GM12878 (cell line): ENCODE results near the gene PRSS16. TPM values are rescaled to one million over a fixed set of nuclear protein-coding genes. Genes with fewer than 3 reads are reported as not detected.

Experiments
- ATAC-seq: fragments of 200-7000 bp; cut with Tn5 transposase; 3 replicates; pipeline ENCODE4 v1.9.1; 2020; ENCODE audit warnings: mild to moderate bottlenecking, moderate library complexity
- BruUV-seq: library from RNA; stranded (reverse); fragments of 400-500 nt; replicated peaks from 2 replicates; lab custom pipeline; 2021; lab: Mats Ljungman, UMichigan
- CTCF ChIA-PET: fragments of 300-600 bp; sonication (Branson Sonifier 250); formaldehyde crosslinking; extraction: SDS; loops from one replicate; lab custom pipeline; 2021; ENCODE audit warnings: inconsistent platforms; lab: Yijun Ruan, JAX
- POLR2A ChIA-PET: fragments of 350-600 bp; formaldehyde crosslinking; extraction: SDS; loops from one replicate; lab custom pipeline; 2021; ENCODE audit warnings: inconsistent platforms; lab: Charles Lee
- RAD21 ChIA-PET: fragments of 300-600 bp; sonication (Branson Sonifier 250); formaldehyde crosslinking; loops from one replicate; lab custom pipeline; 2023; ENCODE audit warnings: antibody characterized with exemption; ENCODE audit not compliant: unreplicated experiment; lab: Charles Lee
- SMC1A ChIA-PET: fragments of 300-600 bp; sonication (Branson Sonifier 250); formaldehyde crosslinking; loops from one replicate; lab custom pipeline; 2023; ENCODE audit not compliant: unreplicated experiment, uncharacterized antibody; lab: Charles Lee
- DNase-seq: peaks from one replicate; pipeline ENCODE4 v3.0.0-alpha.2; 2011; ENCODE audit warnings: low read depth, low spot score
- FAIRE-seq: peaks from 3 replicates; lab custom pipeline; 2011; peaks lifted over from hg19 to GRCh38; lab: Jason Lieb, UNC
- H2AFZ ChIP-seq: 2 replicates; pipeline ENCODE4 v1.6.0; 2011; ENCODE audit warnings: low read depth, low read length, control low read depth; ENCODE audit not compliant: control insufficient read depth
- H3K27ac ChIP-seq: 2 replicates; pipeline ENCODE4 v1.5.1; 2011; ENCODE audit warnings: control low read depth; ENCODE audit not compliant: control insufficient read depth, insufficient read depth
- H3K27me3 ChIP-seq, 2 experiments: replicated peaks in 1 of 2; 2 replicates each; pipeline versions ENCODE4 v1.6.0 to v1.6.1; 2011; ENCODE audit warnings: low read length in 1 of 2; ENCODE audit not compliant: control insufficient read depth in 2 of 2, insufficient read depth in 2 of 2
- H3K36me3 ChIP-seq, 2 experiments: 2 replicates each; pipeline ENCODE4 v1.5.1; 2011; ENCODE audit warnings: low read length in 1 of 2; ENCODE audit not compliant: control insufficient read depth in 2 of 2, insufficient read depth in 2 of 2
- H3K4me1 ChIP-seq: 2 replicates; pipeline ENCODE4 v1.6.1; 2011; ENCODE audit warnings: mild to moderate bottlenecking, low read length, moderate library complexity, mixed read lengths; ENCODE audit not compliant: control insufficient read depth, insufficient read depth
- H3K4me2 ChIP-seq: 2 replicates; pipeline ENCODE4 v1.6.0; 2011; ENCODE audit warnings: control low read depth; ENCODE audit not compliant: control insufficient read depth, insufficient read depth
- H3K4me3 ChIP-seq: fragments of 200-600 bp; sonication (generic); 2 replicates; pipeline ENCODE4 v1.5.1; 2016
- H3K79me2 ChIP-seq: 2 replicates; pipeline ENCODE4 v1.6.0; 2011; ENCODE audit warnings: low read length; ENCODE audit not compliant: control insufficient read depth, insufficient read depth
- H3K9ac ChIP-seq: 2 replicates; pipeline ENCODE4 v1.8.0; 2011; ENCODE audit warnings: low read length, control low read depth, mixed read lengths; ENCODE audit not compliant: control insufficient read depth, insufficient read depth
- H3K9me3 ChIP-seq: replicated peaks from 3 replicates; pipeline ENCODE4 v1.5.1; 2011; ENCODE audit warnings: mild to moderate bottlenecking, low read length; ENCODE audit not compliant: control insufficient read depth, insufficient read depth
- H4K20me1 ChIP-seq: 2 replicates; pipeline ENCODE4 v1.6.0; 2011; ENCODE audit not compliant: control insufficient read depth, insufficient read depth
- ELK1 ChIP-seq: IDR thresholded peaks from 2 replicates; pipeline ENCODE4 v1.6.1; 2012; ENCODE audit warnings: low read depth, low read length, improper control_type of control experiment
- KLF5 ChIP-seq: fragments of 450-650 bp; IDR thresholded peaks from 2 replicates; pipeline ENCODE4 v1.6.1; 2014; ENCODE audit warnings: mild to moderate bottlenecking; ENCODE audit not compliant: partially characterized antibody
- NBN ChIP-seq: fragments of 450-650 bp; IDR thresholded peaks from 2 replicates; pipeline ENCODE4 v1.6.1; 2016
- RAD51 ChIP-seq: fragments of 450-650 bp; IDR thresholded peaks from 2 replicates; pipeline ENCODE4 v1.6.1; 2016; ENCODE audit warnings: moderate library complexity, mild to moderate bottlenecking, inconsistent platforms
- RB1 ChIP-seq: fragments of 450-650 bp; formaldehyde crosslinking; IDR thresholded peaks from 2 replicates; pipeline ENCODE4 v1.6.1; 2017; ENCODE audit warnings: mild to moderate bottlenecking, borderline replicate concordance
- RCOR1 ChIP-seq: conservative IDR thresholded peaks from 2 replicates; pipeline ENCODE4 v1.6.1; 2012; ENCODE audit warnings: low read depth, low read length, improper control_type of control experiment
- RELB ChIP-seq: fragments of 450-650 bp; IDR thresholded peaks from 2 replicates; pipeline ENCODE4 v1.6.1; 2017; ENCODE audit warnings: low read depth, mild to moderate bottlenecking, moderate library complexity
- SUPT20H ChIP-seq: IDR thresholded peaks from 2 replicates; pipeline ENCODE4 v1.6.1; 2011; ENCODE audit warnings: low read depth, mild to moderate bottlenecking, low read length, moderate library complexity, borderline replicate concordance; ENCODE audit not compliant: control insufficient read depth
- TARDBP ChIP-seq: IDR thresholded peaks from 2 replicates; pipeline ENCODE4 v1.6.1; 2016; ENCODE audit warnings: borderline replicate concordance
- TCF3 ChIP-seq: IDR thresholded peaks from 2 replicates; pipeline ENCODE4 v1.6.1; 2012; ENCODE audit warnings: low read depth, mild to moderate bottlenecking, low read length, borderline replicate concordance; ENCODE audit not compliant: insufficient read depth
- TCF7 ChIP-seq: IDR thresholded peaks from 2 replicates; pipeline ENCODE4 v1.6.1; 2014; ENCODE audit warnings: antibody characterized with exemption, borderline replicate concordance
- ZBTB33 ChIP-seq: fragments of 450-650 bp; IDR thresholded peaks from 2 replicates; pipeline ENCODE4 v1.6.1; 2017; ENCODE audit warnings: mild to moderate bottlenecking
- WGBS: methylation state at CpG from one replicate; pipeline ENCODE4 v1.1.6; 2016; ENCODE audit warnings: low lambda C conversion rate; ENCODE audit not compliant: insufficient replicate concordance, insufficient coverage; ENCODE audit errors: missing lambda C conversion rate; 5-methylcytosine and 5-hydroxymethylcytosine counted together
- in situ Hi-C: fragments of 300-500 bp; cut with MboI; formaldehyde crosslinking; loops from 9 replicates; pipeline ENCODE4 v1.14.3; 2018; ENCODE audit warnings: mixed read lengths
- intact Hi-C: fragments of 100-400 bp; cut with micrococcal nuclease; formaldehyde crosslinking; loops from one replicate; pipeline ENCODE4 v1.14.2; 2022; ENCODE audit not compliant: unreplicated experiment
- polyA plus RNA-seq, 11 experiments: library from polyadenylated mRNA; depleted of rRNA in 4 of 11; unstranded in 6 of 11; stranded (reverse) in 5 of 11; fragments of >200 nt; fragmentation: Nextera tagmentation in 4 of 11; fragmentation: Illumina TruSeq in 1 of 11; extraction: Ambion mirVana in 4 of 11; extraction: Trizol in 1 of 11; gene quantifications; 1 replicate in 1 of 11; 2 replicates in 10 of 11; pipeline versions ENCODE4 v1.2.1 to v1.2.3, GENCODE V29; 2011 to 2016; ENCODE audit warnings: inconsistent platforms in 2 of 11, missing spikeins in 2 of 11, low read depth in 1 of 11
- total RNA-seq, 4 experiments: library from RNA; depleted of rRNA in 3 of 4; stranded (reverse); fragments of >200 nt in 3 of 4; fragmentation: Illumina TruSeq in 1 of 4; extraction: Trizol in 1 of 4; gene quantifications; 2 replicates each; pipeline versions ENCODE4 v1.2.1 to v1.2.3, GENCODE V29; 2013 to 2021
- TF ChIP-seq, protein P1 (sequence below): IDR thresholded peaks from 2 replicates; pipeline ENCODE4 v1.6.1; 2012; ENCODE audit warnings: mild to moderate bottlenecking, low read depth, low read length

PRSS16 gene
- total and polyA plus RNA-seq, 10 of the 15 experiments (the other 5 are each of a cell fraction or from before 2014, with no cell fraction given): 2.1 to 12.8 (median 6.6) TPM

- no peak overlapping the region for H3K4me2 ChIP-seq
- no peaks in the 10 kb centered on the region for H3K4me1 ChIP-seq
- H4K20me1 ChIP-seq: no peaks in the 10 kb centered on the region
- no peak overlapping the region for H2AFZ ChIP-seq
- no peak overlapping the region for H3K27ac ChIP-seq
- WGBS: 62% methylated on average over 5 of the region's 5 CpGs
- in situ Hi-C loops (no loop called here), intact Hi-C loops (no loop called here)
- no peaks in the 10 kb centered on the region for H3K9me3 ChIP-seq
- ChIA-PET POLR2A (interaction anchor here (0.7 kb wide), 1 partner anchor 44 kb away, joined by 4 read pairs; no protein-coding TSS in a partner anchor), RAD21 (no interaction called here), CTCF (no interaction called here), SMC1A (no interaction called here)
- H3K79me2 ChIP-seq: no peaks in the 10 kb centered on the region
- no peak for DNase-seq
- no peaks in the 10 kb centered on the region for H3K36me3 ChIP-seq
- H3K9ac ChIP-seq: no peak overlapping the region
- no peak for ATAC-seq
- H3K27me3 ChIP-seq: no peaks in the 10 kb centered on the region
- no peak for FAIRE-seq
- H3K4me3 ChIP-seq: no peak overlapping the region
- no peak for TF ChIP-seq SUPT20H
- TF ChIP-seq, protein P1, sequence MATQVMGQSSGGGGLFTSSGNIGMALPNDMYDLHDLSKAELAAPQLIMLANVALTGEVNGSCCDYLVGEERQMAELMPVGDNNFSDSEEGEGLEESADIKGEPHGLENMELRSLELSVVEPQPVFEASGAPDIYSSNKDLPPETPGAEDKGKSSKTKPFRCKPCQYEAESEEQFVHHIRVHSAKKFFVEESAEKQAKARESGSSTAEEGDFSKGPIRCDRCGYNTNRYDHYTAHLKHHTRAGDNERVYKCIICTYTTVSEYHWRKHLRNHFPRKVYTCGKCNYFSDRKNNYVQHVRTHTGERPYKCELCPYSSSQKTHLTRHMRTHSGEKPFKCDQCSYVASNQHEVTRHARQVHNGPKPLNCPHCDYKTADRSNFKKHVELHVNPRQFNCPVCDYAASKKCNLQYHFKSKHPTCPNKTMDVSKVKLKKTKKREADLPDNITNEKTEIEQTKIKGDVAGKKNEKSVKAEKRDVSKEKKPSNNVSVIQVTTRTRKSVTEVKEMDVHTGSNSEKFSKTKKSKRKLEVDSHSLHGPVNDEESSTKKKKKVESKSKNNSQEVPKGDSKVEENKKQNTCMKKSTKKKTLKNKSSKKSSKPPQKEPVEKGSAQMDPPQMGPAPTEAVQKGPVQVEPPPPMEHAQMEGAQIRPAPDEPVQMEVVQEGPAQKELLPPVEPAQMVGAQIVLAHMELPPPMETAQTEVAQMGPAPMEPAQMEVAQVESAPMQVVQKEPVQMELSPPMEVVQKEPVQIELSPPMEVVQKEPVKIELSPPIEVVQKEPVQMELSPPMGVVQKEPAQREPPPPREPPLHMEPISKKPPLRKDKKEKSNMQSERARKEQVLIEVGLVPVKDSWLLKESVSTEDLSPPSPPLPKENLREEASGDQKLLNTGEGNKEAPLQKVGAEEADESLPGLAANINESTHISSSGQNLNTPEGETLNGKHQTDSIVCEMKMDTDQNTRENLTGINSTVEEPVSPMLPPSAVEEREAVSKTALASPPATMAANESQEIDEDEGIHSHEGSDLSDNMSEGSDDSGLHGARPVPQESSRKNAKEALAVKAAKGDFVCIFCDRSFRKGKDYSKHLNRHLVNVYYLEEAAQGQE: no peak
- TF ChIP-seq RAD51: no peak
- TF ChIP-seq NBN: no peak
- no peak for TF ChIP-seq RELB
- no peak for TF ChIP-seq RB1
- TF ChIP-seq ELK1: no peak
- no peak for TF ChIP-seq KLF5
- TF ChIP-seq TCF3: no peak
- no peak for TF ChIP-seq TCF7
- no peak for TF ChIP-seq RCOR1
- no peak for TF ChIP-seq ZBTB33
- no peak for TF ChIP-seq TARDBP
- no TSS peak for BruUV-seq
These were observed 18.5 kb upstream of the PRSS16 start for GRCh38 chr6:27228963-27229477.
